Activated gamma-delta T cell treated with Interleukin-2 at 50 U/mL for 16 hours (primary cell): ENCODE measurements around the gene ANKS1A.
"Not testable (repeated sequence)": the region's sequence is repeated elsewhere in the genome, so short reads cannot be mapped to it uniquely, and the experiment has no call there.

ENCODE experiments used
- DNase-seq: peaks from one replicate; pipeline ENCODE4 v3.0.0-alpha.2; 2020

Gene ANKS1A

DNA sequence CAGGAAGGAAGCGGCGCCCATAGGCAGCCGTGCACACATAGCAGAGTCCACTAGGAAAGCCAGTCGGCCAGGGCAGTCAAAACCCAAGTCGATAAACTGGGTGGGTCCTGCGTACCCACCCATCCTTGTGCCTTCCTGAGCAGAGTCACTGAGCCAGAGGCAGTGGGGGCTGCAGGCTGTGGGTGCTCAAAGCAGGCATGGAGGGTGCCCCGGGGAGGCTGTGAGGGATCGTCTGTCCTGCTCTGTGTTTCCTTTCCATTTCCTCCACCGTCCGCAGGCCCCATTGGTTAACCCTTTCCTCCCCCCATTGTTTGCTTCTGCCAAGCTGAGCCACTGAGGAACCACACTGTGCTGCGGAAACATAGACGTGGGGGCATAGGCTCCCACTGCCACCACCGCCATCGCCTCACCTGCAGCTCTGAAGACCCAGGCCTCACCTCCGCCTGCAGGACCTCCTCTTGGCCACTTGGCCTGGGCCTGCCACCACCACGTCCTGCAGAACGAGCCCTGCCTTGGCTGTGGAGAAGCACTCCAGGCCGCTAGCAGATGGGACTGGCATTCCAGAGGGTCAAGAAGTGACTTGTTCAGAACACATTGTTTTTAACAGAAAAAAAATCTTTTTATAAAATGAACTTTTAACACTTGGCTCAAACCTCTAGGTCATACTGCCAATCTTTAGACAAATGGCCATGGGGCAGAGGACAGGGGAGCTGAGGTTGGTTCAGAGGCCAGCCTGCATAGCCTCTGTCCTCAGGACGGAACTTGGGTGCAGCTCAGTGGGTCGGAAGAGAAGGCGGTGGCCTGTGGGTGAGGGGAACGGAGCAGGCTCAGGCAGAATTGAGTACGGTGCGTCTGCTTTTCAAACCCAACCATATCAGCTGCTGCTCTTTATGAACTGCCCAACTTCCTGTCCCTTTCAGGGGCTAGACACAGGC lies 199.5 kb downstream of the ANKS1A start:
- DNase-seq: no peak

DNA sequence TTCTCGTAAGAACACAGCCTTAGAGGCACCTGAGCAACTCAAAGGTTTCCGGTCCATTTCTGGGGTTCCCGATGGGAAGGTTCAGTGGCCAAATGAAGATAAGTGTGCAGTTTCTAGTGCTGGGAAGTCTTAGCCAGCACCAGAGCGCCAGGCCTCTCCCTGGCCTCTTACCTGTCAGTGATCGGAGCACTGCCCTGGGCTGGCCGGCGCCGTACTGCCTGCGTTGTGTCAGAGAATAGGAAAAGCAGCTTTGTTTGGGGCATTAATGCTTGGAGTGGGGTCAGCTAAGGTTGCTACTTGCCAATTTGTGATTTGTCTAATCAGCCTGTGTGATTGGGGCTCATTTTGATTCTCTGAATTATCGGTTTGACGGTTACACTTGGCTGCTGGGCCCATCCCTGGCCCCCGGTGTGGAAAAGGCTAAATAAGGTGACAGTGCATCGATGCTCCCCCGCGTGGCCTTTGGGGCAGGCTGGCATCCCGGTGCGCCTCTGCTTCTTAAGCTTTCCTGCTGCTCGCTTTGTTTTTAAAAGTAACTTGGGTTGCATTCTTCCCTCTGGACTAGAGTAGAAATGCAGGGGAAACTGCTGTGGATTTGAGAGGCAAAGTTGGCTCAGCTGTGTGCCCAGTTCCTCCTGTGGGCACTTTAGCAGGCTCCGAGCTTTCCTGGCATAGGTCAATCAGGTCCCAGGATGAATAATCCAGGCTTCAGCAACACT lies 200.3 kb downstream of the ANKS1A start:
- DNase-seq: no peak

DNA sequence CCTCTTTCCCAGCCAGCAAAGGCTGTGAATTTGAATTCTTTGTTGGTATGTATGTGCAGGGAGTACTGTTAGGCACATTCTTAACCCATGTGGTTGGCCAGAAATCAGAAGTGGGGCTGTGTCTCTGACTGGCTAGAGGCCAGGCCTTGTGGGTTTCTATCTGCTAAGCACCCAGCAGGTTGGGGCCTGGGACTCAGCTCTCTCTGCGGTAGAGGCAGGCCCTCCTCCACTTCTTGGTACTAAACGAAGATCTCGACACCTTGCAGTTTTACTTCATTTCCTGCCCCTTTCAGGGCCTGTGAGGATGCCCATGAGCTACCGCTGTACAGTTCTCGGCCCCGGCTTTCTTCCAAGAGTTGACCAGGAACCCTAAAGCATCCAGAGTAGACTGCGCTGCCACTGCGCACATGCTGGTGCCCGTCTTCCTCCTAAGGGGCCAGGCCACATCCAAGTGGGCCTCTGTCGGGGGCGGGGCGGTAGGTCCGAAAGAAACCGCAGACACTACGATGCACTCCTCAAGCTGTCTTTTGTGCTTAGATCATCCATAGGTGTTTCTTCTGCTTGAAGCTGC lies 201.0 kb downstream of the ANKS1A start:
- DNase-seq: no peak

DNA sequence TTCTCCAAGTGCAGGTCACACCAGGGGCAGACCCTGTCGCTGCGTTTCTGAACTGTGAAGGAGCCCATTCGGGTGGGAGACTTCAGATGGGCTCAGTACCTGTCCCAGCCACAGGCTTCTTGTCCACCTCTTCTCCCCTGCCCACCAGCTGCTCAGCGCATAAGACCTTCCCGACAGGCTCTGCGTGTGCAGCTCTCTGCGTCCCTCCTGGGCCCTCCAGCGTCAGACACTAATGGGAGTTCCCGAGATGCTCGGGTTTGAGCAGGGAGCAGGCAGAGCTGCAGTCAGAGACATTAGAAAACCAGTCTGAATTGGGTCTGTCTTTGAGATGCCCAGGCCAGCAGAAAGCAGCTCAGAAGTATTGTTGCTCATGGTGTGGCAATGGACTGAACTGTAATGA lies 201.7 kb downstream of the ANKS1A start:
- no peak for DNase-seq

DNA sequence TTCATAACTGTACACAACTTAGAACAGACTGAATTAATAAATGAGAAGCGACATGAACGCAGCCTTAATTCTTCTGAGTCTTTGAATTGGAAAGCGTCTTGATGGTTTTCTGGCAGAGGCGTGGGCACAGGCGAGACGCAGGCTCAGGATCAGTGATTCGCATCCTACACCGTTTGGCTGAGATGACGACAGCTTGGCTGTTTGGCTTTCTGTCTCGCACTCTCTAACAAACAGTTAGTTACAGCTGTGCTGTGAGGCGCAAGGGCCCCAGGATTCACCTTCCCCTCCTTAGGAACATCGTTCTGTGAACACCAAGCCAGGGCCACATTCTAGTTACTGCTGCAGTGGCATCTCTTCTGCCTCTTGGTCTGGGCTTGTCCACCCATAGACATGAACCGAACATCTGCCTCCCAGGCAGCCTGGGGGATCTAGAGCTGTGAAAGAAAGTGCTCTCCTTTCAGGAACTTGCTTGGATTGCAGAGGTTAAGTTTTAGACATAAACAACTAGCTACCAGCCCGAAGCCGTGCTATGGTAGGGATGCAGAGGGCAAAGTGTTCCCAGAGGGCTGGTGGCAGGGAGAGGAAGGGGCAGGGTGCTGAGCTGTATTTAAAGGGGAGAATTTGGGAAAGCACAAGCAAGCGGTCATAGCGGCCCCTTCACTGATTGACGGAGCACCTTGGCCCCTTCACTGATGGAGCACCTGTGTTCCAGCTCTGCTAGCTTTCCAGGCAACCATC lies 202.5 kb downstream of the ANKS1A start:
- no peak for DNase-seq

DNA sequence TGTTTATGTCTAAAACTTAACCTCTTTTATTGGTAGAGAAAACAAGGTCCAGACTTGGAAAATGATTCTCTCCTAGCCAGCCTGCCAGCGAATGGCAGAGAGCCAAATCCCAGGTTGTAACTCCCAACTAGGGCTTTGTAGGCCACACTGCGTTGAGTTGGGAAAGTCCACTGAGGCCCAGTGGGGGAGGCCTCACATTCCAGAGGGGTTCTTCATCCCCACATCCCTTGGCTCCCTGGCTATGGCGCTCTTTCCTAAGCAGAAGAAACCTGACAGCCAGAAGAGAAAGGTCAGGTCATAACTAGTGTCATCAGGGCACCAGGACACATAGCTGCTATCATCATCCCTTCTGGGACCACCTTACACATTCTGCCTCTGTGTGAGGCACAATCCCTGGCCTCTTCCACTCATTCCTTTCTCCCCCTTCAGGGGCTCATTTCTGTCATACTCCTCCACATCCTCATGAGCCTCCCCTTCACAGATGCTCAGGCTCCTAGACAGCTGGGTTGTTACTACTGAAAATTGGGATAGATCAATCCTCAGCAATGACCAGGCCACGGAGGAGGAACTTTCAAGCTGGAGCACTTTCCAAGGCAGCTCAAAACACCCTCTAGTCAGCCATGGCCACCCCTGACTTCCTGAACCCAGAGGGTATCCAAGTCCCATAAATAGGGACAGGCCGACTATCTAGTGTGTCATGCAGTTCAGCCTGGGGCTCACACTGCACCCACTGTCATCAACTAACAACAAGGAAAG lies 203.5 kb downstream of the ANKS1A start:
- no peak for DNase-seq

DNA sequence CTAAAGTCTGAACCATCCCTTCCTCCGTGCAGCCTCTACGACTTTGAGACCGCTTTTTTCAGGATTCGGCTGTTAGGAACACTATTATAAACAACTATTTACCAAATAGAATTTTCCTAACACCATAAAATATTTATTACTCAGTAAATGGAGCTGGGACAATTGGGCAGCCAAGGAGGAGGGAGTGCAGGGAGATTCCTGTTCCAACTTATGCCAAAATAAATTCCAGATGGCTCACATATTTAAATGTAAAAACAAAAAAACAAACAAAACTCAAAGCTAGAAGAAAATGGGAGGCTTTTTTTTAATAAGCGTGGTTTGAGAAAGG lies 204.0 kb downstream of the ANKS1A start:
- no peak for DNase-seq

DNA sequence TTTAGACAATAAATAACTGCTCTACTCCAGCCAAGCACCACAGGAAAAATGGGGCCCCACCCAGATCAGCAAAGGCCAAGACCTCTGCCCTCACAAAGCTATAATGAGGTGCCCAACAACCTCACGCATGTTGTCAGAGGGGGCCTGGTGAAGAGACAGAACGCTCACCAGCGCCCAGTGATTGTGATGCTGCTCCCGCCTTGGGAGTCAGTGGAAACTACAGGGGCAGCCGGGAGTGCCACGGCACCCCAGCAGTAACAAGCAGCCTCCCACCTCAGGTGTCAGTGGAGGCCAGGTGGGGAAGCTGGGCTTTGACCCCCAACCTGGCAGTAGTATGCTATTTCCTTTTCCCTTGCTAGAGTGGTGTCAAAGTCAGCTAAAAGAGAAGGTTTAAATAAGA lies 204.7 kb downstream of the ANKS1A start:
- DNase-seq: no peak

DNA sequence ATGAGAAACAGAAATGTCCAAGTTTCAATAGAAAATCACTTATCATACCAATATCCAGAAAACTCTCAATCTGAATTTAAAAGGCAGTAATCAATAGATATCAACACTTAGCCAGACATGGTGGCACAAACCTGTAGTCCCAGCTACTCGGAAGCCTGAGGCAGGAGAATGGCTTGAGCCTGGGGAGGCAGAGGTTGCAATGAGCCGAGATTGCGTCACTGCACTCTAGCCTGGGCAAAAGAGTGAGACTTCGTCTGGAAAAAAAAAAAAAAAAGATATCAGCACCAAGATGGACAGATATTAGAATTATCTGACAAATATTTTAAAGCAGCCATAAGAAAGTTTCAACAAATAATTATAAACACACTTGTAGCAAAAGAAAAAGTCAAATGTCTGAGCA lies 205.1 kb downstream of the ANKS1A start:
- no peak for DNase-seq

DNA sequence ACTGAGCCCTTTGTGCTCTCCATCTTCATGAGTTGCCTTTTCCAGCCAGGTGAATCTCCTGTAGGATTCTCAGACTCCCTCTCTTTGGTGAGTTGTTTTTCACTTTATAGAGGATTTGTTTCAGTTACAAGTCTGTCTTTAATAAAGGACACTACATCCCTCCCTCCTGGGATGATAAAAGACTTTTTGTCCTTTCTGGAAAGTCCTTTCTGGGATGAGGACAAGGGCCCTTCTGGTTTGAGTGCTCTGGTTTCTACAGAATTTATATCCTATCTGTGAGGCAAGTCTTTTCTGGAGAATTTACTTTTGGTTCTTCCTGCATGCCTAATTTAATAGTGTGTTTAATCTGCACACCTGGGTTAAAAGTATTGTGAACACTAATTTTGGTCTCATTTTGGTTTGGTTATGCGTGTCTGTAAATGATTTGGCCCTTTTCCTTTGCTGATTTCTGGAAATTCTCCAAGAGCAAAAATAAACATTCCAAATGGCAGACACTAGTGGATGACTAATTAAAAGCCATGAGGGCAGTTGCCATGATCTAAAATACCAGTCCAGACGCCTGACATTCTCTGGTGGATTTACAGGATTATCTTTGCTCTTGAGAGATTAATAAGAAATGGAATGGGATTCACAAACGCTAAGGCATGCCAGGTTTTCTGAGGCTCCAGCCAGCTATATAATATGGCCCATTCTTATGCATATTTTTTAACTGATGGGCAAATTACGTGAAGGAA lies 207.2 kb downstream of the ANKS1A start:
- no peak for DNase-seq

DNA sequence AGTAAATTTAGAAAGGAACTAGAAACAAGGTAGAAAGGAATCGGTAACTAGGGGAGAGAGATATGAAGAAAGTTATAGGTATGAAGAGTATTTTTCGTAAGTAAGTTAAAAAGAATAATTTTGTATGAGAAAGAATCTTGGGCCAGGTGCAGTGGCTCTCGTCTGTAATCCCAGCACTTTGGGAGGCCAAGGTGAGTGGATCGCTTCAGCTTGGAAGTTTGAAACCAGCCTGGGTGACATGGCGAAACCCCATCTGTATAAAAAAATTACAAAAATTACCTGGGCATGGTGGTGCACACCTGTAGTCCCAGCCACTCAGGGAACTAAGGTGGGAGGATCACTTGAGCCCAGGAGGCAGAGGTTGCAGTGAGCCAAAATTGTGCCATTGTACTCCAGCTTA lies 210.1 kb downstream of the ANKS1A start:
- DNase-seq: no peak

DNA sequence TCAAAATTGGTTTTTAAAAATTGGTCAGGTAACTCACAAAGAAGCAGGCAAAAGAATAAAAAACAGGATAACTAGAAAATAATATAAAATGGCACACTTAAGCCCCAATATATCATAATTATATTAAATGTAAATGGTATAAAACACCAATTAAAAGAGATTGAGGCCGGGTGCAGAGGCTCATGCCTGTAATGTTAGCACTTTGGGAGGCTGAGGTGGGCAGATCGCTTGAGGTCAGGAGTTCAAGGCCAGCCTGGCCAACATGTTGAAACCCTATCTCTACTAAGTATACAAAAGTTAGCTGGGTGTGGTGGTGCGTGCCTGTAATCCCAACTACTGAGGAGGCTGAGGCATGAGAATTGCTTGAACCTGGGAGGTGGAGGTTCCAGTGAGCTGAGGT lies 216.0 kb downstream of the ANKS1A start:
- DNase-seq: no peak

DNA sequence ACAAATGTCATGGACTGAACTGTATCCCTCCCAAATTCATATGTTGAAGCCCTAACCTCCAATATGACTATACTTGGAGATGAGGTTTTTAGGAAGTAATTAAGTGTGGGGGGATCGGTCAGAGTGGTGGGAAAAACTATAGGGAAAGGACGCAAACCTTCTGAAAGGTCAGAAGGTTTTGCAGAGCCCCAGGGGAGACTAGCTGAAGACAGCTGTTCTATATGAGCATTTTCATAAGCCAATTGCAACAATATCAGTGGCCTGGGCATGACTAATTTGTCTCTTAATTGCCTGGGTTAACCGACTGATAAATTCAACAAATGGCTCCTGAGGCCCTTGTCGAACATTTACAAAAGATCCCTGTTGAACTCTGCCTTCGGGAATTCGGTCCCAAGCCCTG lies 217.0 kb downstream of the ANKS1A start:
- not testable (repeated sequence) for DNase-seq

DNA sequence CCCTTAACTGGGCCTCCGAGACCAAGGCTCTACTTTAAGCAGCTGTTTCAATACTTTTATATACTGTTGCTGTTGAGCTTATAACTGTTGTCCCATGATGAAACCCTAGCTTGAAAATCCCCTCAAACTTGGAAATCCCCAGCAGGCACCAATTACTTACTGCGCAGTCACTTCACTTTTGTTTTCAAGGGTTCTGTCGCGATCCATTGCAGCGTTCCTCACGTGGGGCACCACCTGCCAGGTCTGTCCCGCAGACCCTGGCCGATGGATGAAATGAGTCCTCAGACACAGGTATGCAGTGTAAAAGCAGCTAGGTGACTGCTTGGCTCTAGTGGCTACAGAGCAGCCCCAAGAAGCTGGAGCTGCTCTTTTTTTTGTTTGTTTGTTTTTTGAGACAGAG lies 218.2 kb downstream of the ANKS1A start:
- DNase-seq: not testable (repeated sequence)

DNA sequence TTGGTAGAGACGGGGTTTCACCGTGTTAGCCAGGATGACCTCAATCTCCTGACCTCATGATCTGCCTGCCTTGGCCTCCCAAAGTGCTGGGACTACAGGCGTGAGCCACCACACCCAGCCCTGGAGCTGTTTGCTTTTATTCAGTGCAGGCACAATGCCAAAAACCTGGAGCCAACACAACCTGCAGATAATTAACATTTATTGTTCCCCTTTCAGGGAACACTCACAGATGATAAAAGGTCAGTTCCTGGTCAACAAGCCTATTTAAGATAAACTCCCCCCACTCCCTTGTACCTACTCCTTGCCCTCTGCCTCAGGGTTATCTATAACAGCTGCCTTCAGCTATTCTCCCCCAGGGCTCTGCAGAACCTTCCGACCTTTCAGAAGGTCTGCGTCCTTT lies 218.7 kb downstream of the ANKS1A start:
- DNase-seq: not testable (repeated sequence)

DNA sequence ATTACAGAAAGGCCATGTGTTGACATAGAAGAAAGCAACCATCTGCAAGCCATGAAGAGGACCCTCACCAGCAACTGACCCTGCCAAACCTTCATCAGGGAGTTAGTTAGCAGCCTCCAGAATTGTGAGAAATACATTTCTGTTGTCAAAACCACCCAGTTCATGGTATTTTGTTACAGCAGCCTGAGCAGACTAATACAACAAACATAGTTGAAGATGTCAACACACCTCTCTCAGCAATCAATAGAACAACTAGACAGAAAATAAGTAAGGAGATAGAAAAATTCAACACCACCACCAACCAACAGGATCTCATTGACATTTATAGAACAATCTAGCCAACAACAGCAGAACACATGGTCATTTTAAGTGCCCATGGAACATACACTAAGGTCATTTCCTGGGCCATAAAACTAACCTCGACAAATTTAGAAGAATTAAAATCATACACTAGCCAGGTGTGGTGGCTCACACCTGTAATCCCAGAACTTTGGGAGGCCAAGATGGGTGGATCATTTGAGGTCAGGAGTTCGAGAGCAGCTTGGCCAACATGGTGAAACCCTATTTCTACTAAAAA lies 219.3 kb downstream of the ANKS1A start:
- DNase-seq: no peak

DNA sequence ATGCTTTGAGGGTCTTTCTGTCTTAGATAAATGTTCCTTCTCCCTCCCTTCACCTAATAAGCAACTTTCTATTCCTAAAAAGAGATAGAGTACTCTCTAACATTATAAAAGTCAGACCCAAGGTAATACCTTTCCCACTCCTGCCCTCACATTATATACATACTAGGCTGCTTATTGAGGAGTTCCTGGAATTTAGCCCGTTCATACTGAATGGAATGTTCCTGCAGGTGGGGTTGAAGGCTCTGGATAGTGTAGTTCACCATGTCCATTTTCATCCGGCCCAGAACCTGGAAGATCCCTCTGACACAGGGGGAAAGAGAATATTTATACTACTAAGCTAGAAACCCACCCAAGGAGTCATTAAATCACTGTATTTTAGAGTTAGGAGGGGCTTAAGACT lies 231.7 kb downstream of the ANKS1A start:
- no peak for DNase-seq

DNA sequence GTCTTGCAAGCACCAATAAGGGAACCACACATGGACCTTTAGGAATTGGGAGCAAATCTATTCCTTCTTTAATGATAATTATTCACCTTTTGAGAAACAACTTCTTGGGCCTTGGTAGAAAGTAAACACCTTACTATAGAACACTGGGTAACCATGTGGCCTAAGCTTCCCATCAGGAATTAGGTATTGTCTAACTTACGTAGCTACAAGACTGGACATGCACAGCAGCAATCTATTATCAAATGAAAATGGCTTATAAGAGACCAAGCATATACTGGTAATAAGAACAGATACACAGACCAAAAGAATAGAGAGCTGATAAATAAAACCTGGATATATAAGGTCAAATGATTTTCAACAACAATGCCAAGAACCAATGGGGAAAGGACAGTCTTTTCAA lies 235.3 kb downstream of the ANKS1A start:
- DNase-seq: no peak

DNA sequence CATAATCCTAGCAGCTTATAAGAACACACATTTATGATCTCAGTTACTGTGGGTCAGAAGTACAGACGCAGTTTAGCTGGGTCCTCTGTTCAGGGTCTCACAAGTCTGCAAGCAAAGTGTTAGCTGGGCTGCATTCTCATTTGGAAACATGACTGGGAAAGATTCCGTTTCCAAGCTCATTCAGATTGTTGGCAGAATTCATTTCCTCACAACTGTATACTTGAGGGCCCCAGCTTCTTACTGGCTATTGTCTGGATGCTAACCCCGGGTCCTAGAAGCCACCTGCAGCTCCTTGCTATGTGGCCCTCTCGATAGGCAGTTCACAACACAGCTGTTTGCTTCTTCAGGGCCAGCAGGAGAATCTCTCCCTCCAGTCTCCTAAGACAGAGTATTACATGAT lies 239.0 kb downstream of the ANKS1A start:
- DNase-seq: no peak

DNA sequence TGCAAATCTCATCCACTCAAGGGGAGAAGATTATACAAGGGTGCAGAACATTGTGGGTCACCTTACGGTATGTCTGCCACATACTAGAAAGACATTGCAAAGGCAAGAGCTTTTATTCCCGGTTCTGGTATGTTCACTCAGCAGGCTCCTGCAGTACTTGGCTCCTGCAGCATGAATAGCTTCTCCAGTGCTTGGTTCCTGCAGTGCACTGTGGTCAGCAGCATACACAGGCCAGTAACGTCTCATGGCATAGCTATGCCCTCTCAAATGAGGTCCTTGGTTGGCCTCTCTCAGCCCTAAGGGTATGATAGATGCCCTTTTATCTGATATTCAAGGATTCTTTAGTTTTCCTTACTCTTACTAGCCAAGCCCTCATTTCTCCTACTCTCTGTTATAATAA lies 239.4 kb downstream of the ANKS1A start:
- no peak for DNase-seq

DNA sequence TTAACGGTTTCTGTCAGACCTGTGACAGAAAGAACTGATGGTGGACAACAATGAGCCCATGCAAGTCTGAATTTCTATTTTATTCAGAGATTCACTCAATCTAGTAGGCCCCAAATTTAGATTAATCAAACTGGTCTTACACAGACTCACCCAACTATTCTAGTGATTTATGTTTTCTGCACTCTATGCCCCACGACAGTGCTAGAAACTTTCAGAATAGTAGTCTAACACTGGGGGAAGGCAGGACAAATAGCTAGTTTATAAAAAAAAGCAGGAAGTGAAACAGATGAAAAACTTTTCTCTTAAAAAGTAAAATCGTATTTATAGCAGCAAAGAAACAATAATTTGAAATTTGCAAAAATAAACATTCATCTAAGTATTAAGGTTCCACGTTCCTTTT lies 247.1 kb downstream of the ANKS1A start:
- no peak for DNase-seq

DNA sequence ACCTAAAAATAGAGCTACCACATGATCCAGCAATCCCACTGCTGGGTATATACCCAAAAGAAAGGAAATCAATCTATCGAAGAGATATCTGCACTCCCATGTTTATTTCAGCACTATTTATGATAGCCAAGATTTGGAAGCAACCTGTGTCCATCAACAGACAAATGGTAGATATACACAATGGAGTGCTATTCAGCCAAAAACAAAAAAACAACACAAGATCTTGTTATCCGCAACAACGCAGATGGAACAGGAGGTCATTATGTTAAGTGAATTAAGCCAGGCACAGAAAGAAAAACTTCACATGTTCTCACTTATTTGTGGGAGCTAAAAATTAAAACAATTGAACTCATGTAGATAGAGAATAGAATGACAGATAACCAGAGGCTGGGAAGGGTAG lies 249.1 kb downstream of the ANKS1A start:
- not testable (repeated sequence) for DNase-seq
